SK-N-SH (cell line): ENCODE measurements around the gene DLK2. TPM values are rescaled to one million over a fixed set of nuclear protein-coding genes. Genes with fewer than 3 reads are reported as not detected.

Source experiments
- CTCF ChIA-PET: fragments of 300-600, 350-600 bp; formaldehyde crosslinking; extraction: SDS; loops from one replicate; lab custom pipeline; 2021; lab: Yijun Ruan, JAX
- POLR2A ChIA-PET: fragments of 350-600 bp; sonication (Branson Sonifier 250); formaldehyde crosslinking; extraction: SDS; loops from one replicate; lab custom pipeline; 2020; ENCODE audit warnings: antibody characterized with exemption, inconsistent platforms; lab: Yijun Ruan, JAX
- DNase-seq: peaks from one replicate; pipeline ENCODE4 v3.0.0; 2012
- H2AFZ ChIP-seq: fragments of 200-600 bp; sonication (generic); 2 replicates; pipeline ENCODE4 v1.8.1; 2016; ENCODE audit warnings: antibody characterized with exemption, mild to moderate bottlenecking, low read depth
- H3F3A ChIP-seq: fragments of 200-600 bp; sonication (generic); replicated peaks from 2 replicates; pipeline ENCODE3; 2016; ENCODE audit warnings: antibody characterized with exemption, mild to moderate bottlenecking; ENCODE audit not compliant: insufficient read depth
- H3K27ac ChIP-seq, 2 experiments: fragments of 200-500 bp in 1 of 2; fragments of 200-600 bp in 1 of 2; sonication (Bioruptor generic) in 1 of 2; sonication (generic), shearing (Covaris generic) in 1 of 2; 2 replicates each; pipeline versions ENCODE4 v1.5.1 to v1.6.1; 2014 to 2016; ENCODE audit warnings: low read depth in 2 of 2, inconsistent platforms in 1 of 2, low read length in 1 of 2, mild to moderate bottlenecking in 1 of 2, mixed read lengths in 1 of 2
- H3K27me3 ChIP-seq: fragments of 200-600 bp; sonication (generic), shearing (Covaris generic); 2 replicates; pipeline ENCODE4 v1.6.1; 2016; ENCODE audit warnings: mixed run types; ENCODE audit not compliant: insufficient read depth
- H3K36me3 ChIP-seq, 2 experiments: fragments of 200-500 bp in 1 of 2; fragments of 200-600 bp in 1 of 2; sonication (Bioruptor generic) in 1 of 2; sonication (generic) in 1 of 2; replicated peaks in 1 of 2; 2 replicates each; pipeline versions ENCODE3 to v1.5.1; 2014 to 2016; ENCODE audit warnings: low read length in 1 of 2, mild to moderate bottlenecking in 1 of 2; ENCODE audit not compliant: insufficient read depth in 2 of 2, control insufficient read depth in 1 of 2
- H3K4me1 ChIP-seq, 2 experiments: fragments of 200-500 bp in 1 of 2; fragments of 200-600 bp in 1 of 2; sonication (Bioruptor generic) in 1 of 2; sonication (generic), shearing (Covaris generic) in 1 of 2; 2 replicates each; pipeline versions ENCODE4 v1.5.1 to v1.6.1; 2014 to 2016; ENCODE audit warnings: low read depth in 1 of 2, low read length in 1 of 2, mixed run types in 1 of 2; ENCODE audit not compliant: insufficient read depth in 2 of 2, control insufficient read depth in 1 of 2
- H3K4me2 ChIP-seq: fragments of 200-600 bp; sonication (generic), shearing (Covaris generic); 2 replicates; pipeline ENCODE4 v1.6.1; 2017; ENCODE audit warnings: mixed run types
- H3K4me3 ChIP-seq, 2 experiments: fragments of 200-500 bp in 1 of 2; fragments of 200-600 bp in 1 of 2; sonication (Bioruptor generic) in 1 of 2; sonication (generic), shearing (Covaris generic) in 1 of 2; 2 replicates each; pipeline versions ENCODE4 v1.5.1 to v1.8.1; 2014 to 2016; ENCODE audit warnings: low read depth in 2 of 2, inconsistent platforms in 1 of 2, low read length in 1 of 2, mild to moderate bottlenecking in 1 of 2, mixed read lengths in 1 of 2, moderate library complexity in 1 of 2
- H3K79me2 ChIP-seq: fragments of 200-600 bp; sonication (generic); 2 replicates; pipeline ENCODE4 v1.8.1; 2017; ENCODE audit warnings: mild to moderate bottlenecking; ENCODE audit not compliant: insufficient read depth
- H3K9ac ChIP-seq: fragments of 200-600 bp; sonication (generic); 2 replicates; pipeline ENCODE4 v1.6.1; 2017; ENCODE audit warnings: mixed run types
- H3K9me2 ChIP-seq: fragments of 200-600 bp; sonication (generic); 2 replicates; pipeline ENCODE4 v1.6.1; 2017; ENCODE audit warnings: mixed run types
- H3K9me3 ChIP-seq: fragments of 200-600 bp; sonication (generic); 2 replicates; pipeline ENCODE4 v1.6.1; 2017; ENCODE audit warnings: mixed run types, mild to moderate bottlenecking, moderate library complexity
- H4K20me1 ChIP-seq: fragments of 200-600 bp; sonication (generic); 2 replicates; pipeline ENCODE4 v1.6.1; 2017; ENCODE audit warnings: mild to moderate bottlenecking, mixed run types; ENCODE audit not compliant: insufficient read depth
- EP300 ChIP-seq, 2 experiments: IDR thresholded peaks; 2 replicates each; pipeline versions ENCODE4 v1.4.0 to v1.6.1; 2012; ENCODE audit warnings: borderline replicate concordance in 1 of 2, low read depth in 1 of 2, low read length in 1 of 2
- FOSL2 ChIP-seq: IDR thresholded peaks from 2 replicates; pipeline ENCODE4 v1.4.0; 2012; ENCODE audit warnings: low read depth, mild to moderate bottlenecking, moderate library complexity, borderline replicate concordance
- FOXJ3 ChIP-seq: sonication (generic); formaldehyde crosslinking; IDR thresholded peaks from 2 replicates; pipeline ENCODE4 v1.5.1; 2020; ENCODE audit warnings: mild to moderate bottlenecking, missing genetic modification reagents
- GATA2 ChIP-seq: sonication (generic); formaldehyde crosslinking; IDR thresholded peaks from 2 replicates; pipeline ENCODE4 v1.5.0; 2020; ENCODE audit warnings: mild to moderate bottlenecking, missing genetic modification reagents
- MXI1 ChIP-seq: IDR thresholded peaks from 2 replicates; pipeline ENCODE4 v1.6.1; 2012; ENCODE audit warnings: mild to moderate bottlenecking, low read depth, low read length, improper control_type of control experiment
- NFIC ChIP-seq: IDR thresholded peaks from 2 replicates; pipeline ENCODE4 v1.4.0; 2012; ENCODE audit warnings: borderline replicate concordance
- RAD21 ChIP-seq: IDR thresholded peaks from 2 replicates; pipeline ENCODE4 v1.6.1; 2012; ENCODE audit warnings: mild to moderate bottlenecking, low read length
- TAF1 ChIP-seq: IDR thresholded peaks from 2 replicates; pipeline ENCODE4 v1.6.1; 2012; ENCODE audit warnings: low read depth, mild to moderate bottlenecking, low read length, moderate library complexity, borderline replicate concordance
- WGBS: methylation state at CpG from one replicate; pipeline ENCODE4 v1.1.6; 2017; ENCODE audit warnings: low lambda C conversion rate; 5-methylcytosine and 5-hydroxymethylcytosine counted together
- polyA plus RNA-seq, 3 experiments: library from polyadenylated mRNA; depleted of rRNA; stranded (reverse); fragments of >200 nt; gene quantifications; 2 replicates each; pipeline ENCODE4 v1.2.3, GENCODE V29; 2012
- TF ChIP-seq, protein P1 (sequence below): IDR thresholded peaks from 2 replicates; pipeline ENCODE4 v1.4.0; 2012; ENCODE audit warnings: low read depth, borderline replicate concordance
- TF ChIP-seq, protein P2 (sequence below): IDR thresholded peaks from 2 replicates; pipeline ENCODE4 v1.6.1; 2012; ENCODE audit warnings: mild to moderate bottlenecking, low read depth, low read length, moderate library complexity
- TF ChIP-seq, protein P3 (sequence below): IDR thresholded peaks from 2 replicates; pipeline ENCODE4 v1.4.0; 2012; ENCODE audit warnings: low read depth
- TF ChIP-seq, protein P4 (sequence below): fragments of 150-350 bp; IDR thresholded peaks from 2 replicates; pipeline ENCODE4 v1.6.1; 2016; ENCODE audit warnings: mild to moderate bottlenecking, low read depth, low read length

The DLK2 gene
- polyA plus RNA-seq, 1 of the 3 experiments (the other 2 are of a cell fraction): 3.9 TPM

DNA sequence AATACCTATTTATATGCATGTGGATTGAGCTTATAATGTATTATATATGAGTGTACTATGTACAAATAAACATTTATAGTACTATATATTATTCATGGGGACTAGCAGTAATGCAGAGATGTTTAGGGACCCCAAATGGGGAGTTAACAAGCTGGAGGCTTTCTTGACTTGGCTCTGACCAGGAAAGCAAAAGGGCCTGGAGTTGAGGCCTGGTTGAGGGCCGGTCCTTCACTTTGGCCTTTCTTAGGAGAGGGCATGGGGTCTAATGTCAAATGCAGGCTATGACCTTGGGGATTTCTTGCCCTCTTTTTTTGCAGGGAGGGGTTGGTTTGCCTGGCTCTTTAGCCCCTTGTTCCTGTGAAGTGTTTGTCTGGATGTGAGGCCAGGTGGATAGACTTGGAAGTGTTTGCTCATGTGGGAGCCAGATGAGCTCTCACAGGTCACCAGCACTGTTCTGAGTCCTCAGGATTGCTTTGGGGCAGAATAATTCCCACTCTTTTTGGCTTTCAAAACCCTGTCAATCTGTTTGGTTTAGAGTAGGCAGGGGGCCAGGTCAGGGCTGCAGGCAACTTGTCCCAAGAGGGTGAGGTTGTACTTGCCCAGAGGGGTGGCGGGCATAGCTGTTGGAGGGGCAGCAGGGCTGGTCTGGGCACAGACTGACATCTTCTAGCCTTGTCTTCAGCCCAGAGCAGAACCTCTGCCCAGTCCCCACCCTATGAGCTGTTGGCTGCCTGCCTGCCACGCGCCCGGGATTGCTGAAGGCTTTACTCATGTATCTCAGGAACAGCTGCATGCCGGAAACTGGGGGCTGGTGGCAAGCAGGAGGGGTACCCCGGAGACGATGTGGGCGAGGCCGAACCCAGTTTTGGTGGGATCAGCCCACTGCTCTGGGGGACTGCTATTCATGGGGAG is 36.7 kb upstream of the DLK2 start (continued):
- TF ChIP-seq, protein P1, sequence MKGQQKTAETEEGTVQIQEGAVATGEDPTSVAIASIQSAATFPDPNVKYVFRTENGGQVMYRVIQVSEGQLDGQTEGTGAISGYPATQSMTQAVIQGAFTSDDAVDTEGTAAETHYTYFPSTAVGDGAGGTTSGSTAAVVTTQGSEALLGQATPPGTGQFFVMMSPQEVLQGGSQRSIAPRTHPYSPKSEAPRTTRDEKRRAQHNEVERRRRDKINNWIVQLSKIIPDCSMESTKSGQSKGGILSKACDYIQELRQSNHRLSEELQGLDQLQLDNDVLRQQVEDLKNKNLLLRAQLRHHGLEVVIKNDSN: no peak
- TF ChIP-seq TAF1 (no peak), EP300 (IDR thresholded peaks at IDR 0.05; ENCODE audit: borderline replicate concordance in 1 of 2, low read depth in 1 of 2, low read length in 1 of 2) (no peak), GATA2 (CRISPR knock-in tag) (no peak), FOXJ3 (CRISPR knock-in tag) (no peak), RAD21 (no peak), MXI1 (peak; percentile 29; the same call in 1 of the 2 replicates), NFIC (peak; percentile 71; the same call in 1 of the 2 replicates), FOSL2 (no peak)
- TF ChIP-seq, protein P2, sequence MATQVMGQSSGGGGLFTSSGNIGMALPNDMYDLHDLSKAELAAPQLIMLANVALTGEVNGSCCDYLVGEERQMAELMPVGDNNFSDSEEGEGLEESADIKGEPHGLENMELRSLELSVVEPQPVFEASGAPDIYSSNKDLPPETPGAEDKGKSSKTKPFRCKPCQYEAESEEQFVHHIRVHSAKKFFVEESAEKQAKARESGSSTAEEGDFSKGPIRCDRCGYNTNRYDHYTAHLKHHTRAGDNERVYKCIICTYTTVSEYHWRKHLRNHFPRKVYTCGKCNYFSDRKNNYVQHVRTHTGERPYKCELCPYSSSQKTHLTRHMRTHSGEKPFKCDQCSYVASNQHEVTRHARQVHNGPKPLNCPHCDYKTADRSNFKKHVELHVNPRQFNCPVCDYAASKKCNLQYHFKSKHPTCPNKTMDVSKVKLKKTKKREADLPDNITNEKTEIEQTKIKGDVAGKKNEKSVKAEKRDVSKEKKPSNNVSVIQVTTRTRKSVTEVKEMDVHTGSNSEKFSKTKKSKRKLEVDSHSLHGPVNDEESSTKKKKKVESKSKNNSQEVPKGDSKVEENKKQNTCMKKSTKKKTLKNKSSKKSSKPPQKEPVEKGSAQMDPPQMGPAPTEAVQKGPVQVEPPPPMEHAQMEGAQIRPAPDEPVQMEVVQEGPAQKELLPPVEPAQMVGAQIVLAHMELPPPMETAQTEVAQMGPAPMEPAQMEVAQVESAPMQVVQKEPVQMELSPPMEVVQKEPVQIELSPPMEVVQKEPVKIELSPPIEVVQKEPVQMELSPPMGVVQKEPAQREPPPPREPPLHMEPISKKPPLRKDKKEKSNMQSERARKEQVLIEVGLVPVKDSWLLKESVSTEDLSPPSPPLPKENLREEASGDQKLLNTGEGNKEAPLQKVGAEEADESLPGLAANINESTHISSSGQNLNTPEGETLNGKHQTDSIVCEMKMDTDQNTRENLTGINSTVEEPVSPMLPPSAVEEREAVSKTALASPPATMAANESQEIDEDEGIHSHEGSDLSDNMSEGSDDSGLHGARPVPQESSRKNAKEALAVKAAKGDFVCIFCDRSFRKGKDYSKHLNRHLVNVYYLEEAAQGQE: no peak
- TF ChIP-seq, protein P3, sequence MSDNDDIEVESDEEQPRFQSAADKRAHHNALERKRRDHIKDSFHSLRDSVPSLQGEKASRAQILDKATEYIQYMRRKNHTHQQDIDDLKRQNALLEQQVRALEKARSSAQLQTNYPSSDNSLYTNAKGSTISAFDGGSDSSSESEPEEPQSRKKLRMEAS: peak; percentile 55; the same call in 1 of the 2 replicates
- TF ChIP-seq, protein P4, sequence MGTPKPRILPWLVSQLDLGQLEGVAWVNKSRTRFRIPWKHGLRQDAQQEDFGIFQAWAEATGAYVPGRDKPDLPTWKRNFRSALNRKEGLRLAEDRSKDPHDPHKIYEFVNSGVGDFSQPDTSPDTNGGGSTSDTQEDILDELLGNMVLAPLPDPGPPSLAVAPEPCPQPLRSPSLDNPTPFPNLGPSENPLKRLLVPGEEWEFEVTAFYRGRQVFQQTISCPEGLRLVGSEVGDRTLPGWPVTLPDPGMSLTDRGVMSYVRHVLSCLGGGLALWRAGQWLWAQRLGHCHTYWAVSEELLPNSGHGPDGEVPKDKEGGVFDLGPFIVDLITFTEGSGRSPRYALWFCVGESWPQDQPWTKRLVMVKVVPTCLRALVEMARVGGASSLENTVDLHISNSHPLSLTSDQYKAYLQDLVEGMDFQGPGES: no peak

DNA sequence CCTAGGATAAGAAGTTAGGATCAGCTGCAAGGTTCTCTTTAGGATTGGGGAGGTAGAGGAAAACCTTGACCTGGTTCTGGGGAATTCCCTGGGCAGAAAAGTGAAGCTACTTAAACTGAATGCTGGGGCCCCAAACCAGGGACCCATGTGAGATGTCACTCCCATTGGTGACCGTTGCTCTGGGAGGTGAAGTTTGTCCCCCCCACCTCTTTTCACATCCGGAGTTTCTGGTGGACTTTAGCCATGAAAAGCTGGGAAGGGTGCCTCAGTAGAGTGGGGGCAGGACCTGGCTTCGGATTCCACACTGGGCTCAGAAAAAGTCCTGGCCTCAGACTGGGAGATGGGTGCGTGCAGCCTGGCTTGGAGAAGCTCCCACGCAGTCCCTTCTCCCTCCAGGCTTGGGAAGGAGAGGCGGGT is 35.2 kb upstream of the DLK2 start:
- Histone ChIP-seq H3K27me3 (no peaks in the 10 kb centered on the region), H3K9ac (no peak overlapping the region), H3K9me2 (no peaks in the 10 kb centered on the region), H3F3A (no peaks in the 10 kb centered on the region), H3K79me2 (peaks cover 43% of the 10 kb centered on the region), H3K9me3 (no peaks in the 10 kb centered on the region), H4K20me1 (peaks cover 35% of the 10 kb centered on the region; the same call in 1 of the 2 replicates), H3K4me1 (peaks cover 24 to 27% of the 10 kb centered on the region in 2 experiments), H3K4me3 (no peak overlapping the region), H3K4me2 (no peak overlapping the region), H2AFZ (no peak overlapping the region), H3K36me3 (no peaks in the 10 kb centered on the region), H3K27ac (no peak overlapping the region; a peak in 1 of 4 replicates)
- ChIA-PET CTCF (interaction anchor here (1.4 to 22.4 kb wide), 4 partner anchors 16 to 104 kb away, joined by 4 to 382 read pairs (median 108); partner anchors contain the start of genes DLK2 and LRRC73), POLR2A (interaction anchor here (1.7 to 2.0 kb wide), 2 partner anchors 34 to 46 kb away, joined by 5 read pairs; no protein-coding TSS in a partner anchor)
- TF ChIP-seq, protein P3: no peak
- DNase-seq: no peak
- whole genome bisulfite sequencing: 94% methylated on average over 4 of the region's 6 CpGs
